A549 (cell line): ENCODE measurements around the gene GLT6D1. TPM values are rescaled to one million over a fixed set of nuclear protein-coding genes. Genes with fewer than 3 reads are reported as not detected.

Experiments used
- ATAC-seq, 2 experiments: fragments of 200-7000 bp in 1 of 2; fragments of >200 bp in 1 of 2; cut with Nextera tagmentation in 1 of 2; cut with Tn5 transposase in 1 of 2; 3 replicates each; pipeline versions ENCODE4 v1.8.0 to v1.9.1; 2018 to 2020; ENCODE audit warnings: mild to moderate bottlenecking in 1 of 2, moderate library complexity in 1 of 2
- CTCF ChIA-PET: fragments of 300-600 bp; sonication (Branson Sonifier 250); formaldehyde crosslinking; extraction: SDS; loops from one replicate; lab custom pipeline; 2021; ENCODE audit warnings: antibody characterized with exemption, inconsistent platforms; lab: Yijun Ruan, JAX
- POLR2A ChIA-PET: fragments of 350-600 bp; formaldehyde crosslinking; extraction: SDS; loops from one replicate; lab custom pipeline; 2021; ENCODE audit warnings: antibody characterized with exemption, inconsistent platforms; lab: Yijun Ruan, JAX
- DNase-seq, 2 experiments: peaks; one replicate each; pipeline versions ENCODE4 v3.0.0 to v3.0.0-alpha.2; 2011 to 2016; ENCODE audit warnings: low read depth in 1 of 2, low spot score in 1 of 2
- FAIRE-seq: peaks from 2 replicates; lab custom pipeline; 2011; peaks lifted over from hg19 to GRCh38; lab: Jason Lieb, UNC
- H3K27ac ChIP-seq, 2 experiments: fragments of >200 bp; sonication (Bioruptor Twin); formaldehyde crosslinking; 3 replicates each; pipeline ENCODE4 v1.5.1; 2016 to 2017
- H3K4me1 ChIP-seq: fragments of >200 bp; sonication (Bioruptor Twin); formaldehyde crosslinking; 3 replicates; pipeline ENCODE4 v1.6.1; 2016
- H3K4me2 ChIP-seq: fragments of >200 bp; sonication (Bioruptor Twin); formaldehyde crosslinking; 3 replicates; pipeline ENCODE4 v1.6.1; 2016
- H3K4me3 ChIP-seq: fragments of >200 bp; sonication (Bioruptor Twin); formaldehyde crosslinking; 3 replicates; pipeline ENCODE4 v1.5.1; 2016
- H3K9me3 ChIP-seq: fragments of >200 bp; sonication (Bioruptor Twin); formaldehyde crosslinking; 3 replicates; pipeline ENCODE4 v1.6.1; 2016
- CTCF ChIP-seq: fragments of >200 bp; sonication (Bioruptor Twin); formaldehyde crosslinking; IDR thresholded peaks from 3 replicates; pipeline ENCODE4 v1.5.1; 2016
- EHMT2 ChIP-seq: fragments of 200-600 bp; sonication (generic); IDR thresholded peaks from 2 replicates; pipeline ENCODE4 v1.6.1; 2016; ENCODE audit warnings: antibody characterized with exemption, low read depth, mild to moderate bottlenecking, moderate library complexity
- EP300 ChIP-seq, 2 experiments: fragments of >200 bp; sonication (Bioruptor Twin); formaldehyde crosslinking; IDR thresholded peaks; 2 replicates in 1 of 2; 3 replicates in 1 of 2; pipeline ENCODE4 v1.6.1; 2016 to 2017
- ESRRA ChIP-seq: fragments of 150-350 bp; IDR thresholded peaks from 2 replicates; pipeline ENCODE4 v1.6.1; 2014; ENCODE audit warnings: mild to moderate bottlenecking, low read length, borderline replicate concordance
- FOXS1 ChIP-seq: fragments of 250-450 bp; sonication (Bioruptor Pico); IDR thresholded peaks from 2 replicates; pipeline ENCODE4 v1.5.0; 2020; ENCODE audit warnings: mild to moderate bottlenecking, moderate library complexity
- HOXA7 ChIP-seq: fragments of 250-450 bp; sonication (Bioruptor Pico); IDR thresholded peaks from 2 replicates; pipeline ENCODE4 v1.5.0; 2020; ENCODE audit warnings: mild to moderate bottlenecking, moderate library complexity
- NPAS2 ChIP-seq: fragments of 250-450 bp; sonication (Bioruptor Pico); IDR thresholded peaks from 2 replicates; pipeline ENCODE4 v1.8.0; 2022; ENCODE audit warnings: mild to moderate bottlenecking, moderate library complexity, borderline replicate concordance
- NR3C1 ChIP-seq: fragments of >200 bp; sonication (Bioruptor Twin); formaldehyde crosslinking; IDR thresholded peaks from 3 replicates; pipeline ENCODE4 v1.6.1; 2017
- POLR2A ChIP-seq: IDR thresholded peaks from 2 replicates; pipeline ENCODE4 v1.6.1; 2012; ENCODE audit warnings: mild to moderate bottlenecking, low read length
- REST ChIP-seq: fragments of 200-600 bp; sonication (generic); IDR thresholded peaks from 2 replicates; pipeline ENCODE4 v1.6.1; 2016; ENCODE audit warnings: antibody characterized with exemption, mild to moderate bottlenecking, moderate library complexity
- RFX5 ChIP-seq: fragments of 450-650 bp; IDR thresholded peaks from 2 replicates; pipeline ENCODE4 v1.7.1; 2014; ENCODE audit warnings: antibody characterized with exemption, mild to moderate bottlenecking, moderate library complexity
- TFCP2L1 ChIP-seq: fragments of 250-450 bp; sonication (Bioruptor Pico); IDR thresholded peaks from 2 replicates; pipeline ENCODE4 v1.5.0; 2021; ENCODE audit warnings: mild to moderate bottlenecking
- ZNF302 ChIP-seq: fragments of 250-450 bp; sonication (Bioruptor Pico); IDR thresholded peaks from 2 replicates; pipeline ENCODE4 v1.9.0; 2021; ENCODE audit warnings: inconsistent platforms, mild to moderate bottlenecking, moderate library complexity
- WGBS: methylation state at CpG from one replicate; pipeline ENCODE4 v1.1.6; 2017; ENCODE audit errors: missing lambda C conversion rate; 5-methylcytosine and 5-hydroxymethylcytosine counted together
- polyA plus RNA-seq, 4 experiments: library from polyadenylated mRNA; depleted of rRNA in 3 of 4; stranded (reverse); fragments of >200 nt; fragmentation: RNase III in 1 of 4; extraction: RNeasy Plus Mini Kit Qiagen cat#74134 plus additional on column Dnase treatment in 1 of 4; gene quantifications; 2 replicates in 3 of 4; 3 replicates in 1 of 4; pipeline ENCODE4 v1.2.3, GENCODE V29; 2011 to 2017

The GLT6D1 gene
- polyA plus RNA-seq, 2 of the 4 experiments (the other 2 are of a cell fraction), result not detected

- TF ChIP-seq ZNF302 (CRISPR knock-in tag) (no peak), REST (no peak), NR3C1 (no peak), NPAS2 (CRISPR knock-in tag) (no peak), EHMT2 (no peak), ESRRA (no peak), POLR2A (no peak), RFX5 (no peak), EP300 (IDR thresholded peaks at IDR 0.05) (no peak)
- H3K9me3 ChIP-seq, result no peaks in the 10 kb centered on the region
- DNase-seq (no peak), ATAC-seq (no peak), FAIRE-seq (no peak)
- ChIA-PET POLR2A (no interaction called here), CTCF (no interaction called here)
- H3K27ac ChIP-seq, result no peak overlapping the region
- H3K4me1 ChIP-seq, result no peaks in the 10 kb centered on the region
- H3K4me2 ChIP-seq, result no peak overlapping the region
- WGBS, result 21% methylated on average over 6 of the region's 7 CpGs
- no peak overlapping the region for H3K4me3 ChIP-seq
Observed at GRCh38 chr9:135611142-135611874, 28.0 kb downstream of the GLT6D1 start.

- WGBS, result 34% methylated on average over 8 of the region's 13 CpGs
- no peak for FAIRE-seq
- CTCF ChIA-PET, result no interaction called here
- H3K9me3 ChIP-seq, result no peaks in the 10 kb centered on the region
- H3K4me3 ChIP-seq, result no peak overlapping the region
- no peak for TF ChIP-seq FOXS1
- TF ChIP-seq HOXA7 (CRISPR knock-in tag), result no peak
- no peak for TF ChIP-seq REST
- TF ChIP-seq NPAS2 (CRISPR knock-in tag), result no peak
- no peak for TF ChIP-seq TFCP2L1 (CRISPR knock-in tag)
- no peak for TF ChIP-seq EP300 (IDR thresholded peaks at IDR 0.05)
- no peak for TF ChIP-seq CTCF
- TF ChIP-seq, all 56 proteins: peak for 0
- no peak for DNase-seq
- POLR2A ChIA-PET, result no interaction called here
- Histone ChIP-seq H3K4me2 (no peak overlapping the region), H3K4me1 (no peaks in the 10 kb centered on the region), H3K27ac (no peak overlapping the region)
- ATAC-seq, result no peak
Observed at GRCh38 chr9:135610290-135611141, 28.8 kb downstream of the GLT6D1 start.
